Heart left ventricle (tissue), 13 donors: ENCODE data around the gene LMX1A.

ENCODE experiments used
- CTCF ChIP-seq, 12 donors: fragments of 200-600 bp; sonication (generic) in 4 of 12; IDR thresholded peaks; one replicate each; pipeline versions ENCODE4 v1.5.0 to v1.8.0; 2018 to 2022; ENCODE audit warnings: antibody characterized with exemption in 12 of 12, mild to moderate bottlenecking in 5 of 12
- POLR2A ChIP-seq, 2 donors: fragments of 450-650 bp; IDR thresholded peaks; one replicate each; pipeline ENCODE4 v1.6.1; 2017; ENCODE audit warnings: antibody characterized with exemption in 2 of 2, mild to moderate bottlenecking in 2 of 2, moderate library complexity in 2 of 2
- donor health status: ischemic (EF 13 %, LVEDD 7.1; RV severe dilation, severe dysfunction).
- donor health status: DM: no; HTN: yes; CAD: no.
- donor health status: DM: no; HTN: no; CAD: no.
- donor health status: ischemic (EF 25% LVEDD 6.9; RV normal size, moderate dysfunction).
- donor health status: ischemic (EF 25% LVEDD 5.7; RV mildly dilated, moderate dysfunction).
- donor health status: ischemic (EF 35%, LVEDD 5.7; RV mildly dilated, moderate dysfunction).
- donor health status: nonischemic (EF 11% LVEDD 7.7; RV severe dilation, severe dysfunction).
- donor health status: DM: yes; HTN: yes; CAD: no.
- donor health status: PGD.
- donor health status: ischemic (EF 29% LVEDD 5.4; RV normal size, mild dysfunction).
- donor health status: nonischemic (EF 23%, LVEDD 6.1; RV moderate dilation, normal function).

- TF ChIP-seq CTCF (IDR thresholded peaks at IDR 0.05) (no peak), POLR2A (IDR thresholded peaks at IDR 0.05) (no peak)
These were observed 72.1 kb downstream of the LMX1A start for GRCh38 chr1:165284454-165284853.
